ENCODE measurements around the gene UBQLN4.
A peak's percentile ranks its signal among the peaks of the same experiment; 100 is the strongest.

UBQLN4 gene

DNA sequence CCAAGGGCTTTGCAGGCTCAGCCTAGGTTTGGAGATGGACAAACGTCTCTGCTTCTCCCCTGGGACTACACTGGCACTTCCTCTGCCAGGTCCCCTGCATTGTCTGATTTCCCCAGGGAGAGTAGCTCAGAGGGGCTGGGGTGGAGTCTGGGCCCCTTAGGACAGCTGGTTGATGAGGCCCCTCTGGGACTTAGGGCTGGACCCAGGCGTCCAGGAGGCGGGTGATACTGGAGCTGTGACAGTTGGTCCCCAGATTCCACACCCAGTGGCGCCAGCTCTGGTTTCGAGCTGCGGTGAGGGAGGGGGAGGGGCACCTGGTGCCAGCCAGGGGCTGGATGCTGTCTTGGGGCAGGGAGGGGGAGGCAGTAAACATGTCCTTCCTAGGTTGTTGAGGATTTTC is 36.1 kb upstream of the UBQLN4 start:
- TF ChIP-seq RAD21 (IDR thresholded peaks at IDR 0.05; ENCODE audit: low read depth) (no peak), EP300 (IDR thresholded peaks at IDR 0.05; ENCODE audit: borderline replicate concordance) (no peak), CEBPB (IDR thresholded peaks at IDR 0.05) (no peak), TAF1 (IDR thresholded peaks at IDR 0.05; ENCODE audit: low read depth) (no peak), EGR1 (IDR thresholded peaks at IDR 0.05) (no peak), TEAD4 (IDR thresholded peaks at IDR 0.05) (no peak), CREB1 (IDR thresholded peaks at IDR 0.05; ENCODE audit: low read depth) (no peak), ZBTB7A (IDR thresholded peaks at IDR 0.05; ENCODE audit: low read depth) (no peak), TCF12 (IDR thresholded peaks at IDR 0.05; ENCODE audit: low read depth) (no peak), NFIC (IDR thresholded peaks at IDR 0.05) (no peak), YY1 (IDR thresholded peaks at IDR 0.05; ENCODE audit: low read depth) (no peak), FOXM1 (IDR thresholded peaks at IDR 0.05; ENCODE audit: borderline replicate concordance, low read depth) (no peak)
- TF ChIP-seq, protein P1, sequence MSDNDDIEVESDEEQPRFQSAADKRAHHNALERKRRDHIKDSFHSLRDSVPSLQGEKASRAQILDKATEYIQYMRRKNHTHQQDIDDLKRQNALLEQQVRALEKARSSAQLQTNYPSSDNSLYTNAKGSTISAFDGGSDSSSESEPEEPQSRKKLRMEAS (IDR thresholded peaks at IDR 0.05): no peak
- TF ChIP-seq, protein P2, sequence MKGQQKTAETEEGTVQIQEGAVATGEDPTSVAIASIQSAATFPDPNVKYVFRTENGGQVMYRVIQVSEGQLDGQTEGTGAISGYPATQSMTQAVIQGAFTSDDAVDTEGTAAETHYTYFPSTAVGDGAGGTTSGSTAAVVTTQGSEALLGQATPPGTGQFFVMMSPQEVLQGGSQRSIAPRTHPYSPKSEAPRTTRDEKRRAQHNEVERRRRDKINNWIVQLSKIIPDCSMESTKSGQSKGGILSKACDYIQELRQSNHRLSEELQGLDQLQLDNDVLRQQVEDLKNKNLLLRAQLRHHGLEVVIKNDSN (IDR thresholded peaks at IDR 0.05): no peak
- TF ChIP-seq, protein P3, sequence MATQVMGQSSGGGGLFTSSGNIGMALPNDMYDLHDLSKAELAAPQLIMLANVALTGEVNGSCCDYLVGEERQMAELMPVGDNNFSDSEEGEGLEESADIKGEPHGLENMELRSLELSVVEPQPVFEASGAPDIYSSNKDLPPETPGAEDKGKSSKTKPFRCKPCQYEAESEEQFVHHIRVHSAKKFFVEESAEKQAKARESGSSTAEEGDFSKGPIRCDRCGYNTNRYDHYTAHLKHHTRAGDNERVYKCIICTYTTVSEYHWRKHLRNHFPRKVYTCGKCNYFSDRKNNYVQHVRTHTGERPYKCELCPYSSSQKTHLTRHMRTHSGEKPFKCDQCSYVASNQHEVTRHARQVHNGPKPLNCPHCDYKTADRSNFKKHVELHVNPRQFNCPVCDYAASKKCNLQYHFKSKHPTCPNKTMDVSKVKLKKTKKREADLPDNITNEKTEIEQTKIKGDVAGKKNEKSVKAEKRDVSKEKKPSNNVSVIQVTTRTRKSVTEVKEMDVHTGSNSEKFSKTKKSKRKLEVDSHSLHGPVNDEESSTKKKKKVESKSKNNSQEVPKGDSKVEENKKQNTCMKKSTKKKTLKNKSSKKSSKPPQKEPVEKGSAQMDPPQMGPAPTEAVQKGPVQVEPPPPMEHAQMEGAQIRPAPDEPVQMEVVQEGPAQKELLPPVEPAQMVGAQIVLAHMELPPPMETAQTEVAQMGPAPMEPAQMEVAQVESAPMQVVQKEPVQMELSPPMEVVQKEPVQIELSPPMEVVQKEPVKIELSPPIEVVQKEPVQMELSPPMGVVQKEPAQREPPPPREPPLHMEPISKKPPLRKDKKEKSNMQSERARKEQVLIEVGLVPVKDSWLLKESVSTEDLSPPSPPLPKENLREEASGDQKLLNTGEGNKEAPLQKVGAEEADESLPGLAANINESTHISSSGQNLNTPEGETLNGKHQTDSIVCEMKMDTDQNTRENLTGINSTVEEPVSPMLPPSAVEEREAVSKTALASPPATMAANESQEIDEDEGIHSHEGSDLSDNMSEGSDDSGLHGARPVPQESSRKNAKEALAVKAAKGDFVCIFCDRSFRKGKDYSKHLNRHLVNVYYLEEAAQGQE (IDR thresholded peaks at IDR 0.05; ENCODE audit: low read depth): no peak

DNA sequence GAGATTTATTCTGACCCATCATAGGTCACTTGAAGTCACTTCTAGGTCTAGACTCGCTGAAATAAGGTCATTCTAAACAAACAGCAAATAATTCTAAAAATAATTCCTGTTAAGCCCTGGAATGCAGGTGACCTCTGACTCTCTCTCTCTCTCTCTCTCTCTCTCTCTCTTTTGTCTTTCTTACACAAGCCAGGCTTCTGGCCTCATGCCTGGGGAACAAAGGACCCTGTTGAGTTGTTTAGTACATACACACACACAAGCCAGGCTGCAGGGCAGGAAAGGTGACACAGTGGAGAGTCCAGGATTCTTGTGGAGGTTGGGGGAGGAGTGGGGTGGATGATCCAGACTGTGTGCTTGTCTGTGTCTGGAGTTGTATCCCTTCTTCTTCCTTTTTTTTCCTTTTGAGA is 32.7 kb upstream of the UBQLN4 start:
- TF ChIP-seq TAF1 (IDR thresholded peaks at IDR 0.05; ENCODE audit: low read depth): no peak
- peak; percentile 51; the same call in 1 of the 2 replicates for TF ChIP-seq NFIC (IDR thresholded peaks at IDR 0.05)
- no peak for TF ChIP-seq TCF12 (IDR thresholded peaks at IDR 0.05; ENCODE audit: low read depth)
- TF ChIP-seq TEAD4 (IDR thresholded peaks at IDR 0.05): peak; percentile 73
- TF ChIP-seq ZBTB7A (IDR thresholded peaks at IDR 0.05; ENCODE audit: low read depth): no peak

DNA sequence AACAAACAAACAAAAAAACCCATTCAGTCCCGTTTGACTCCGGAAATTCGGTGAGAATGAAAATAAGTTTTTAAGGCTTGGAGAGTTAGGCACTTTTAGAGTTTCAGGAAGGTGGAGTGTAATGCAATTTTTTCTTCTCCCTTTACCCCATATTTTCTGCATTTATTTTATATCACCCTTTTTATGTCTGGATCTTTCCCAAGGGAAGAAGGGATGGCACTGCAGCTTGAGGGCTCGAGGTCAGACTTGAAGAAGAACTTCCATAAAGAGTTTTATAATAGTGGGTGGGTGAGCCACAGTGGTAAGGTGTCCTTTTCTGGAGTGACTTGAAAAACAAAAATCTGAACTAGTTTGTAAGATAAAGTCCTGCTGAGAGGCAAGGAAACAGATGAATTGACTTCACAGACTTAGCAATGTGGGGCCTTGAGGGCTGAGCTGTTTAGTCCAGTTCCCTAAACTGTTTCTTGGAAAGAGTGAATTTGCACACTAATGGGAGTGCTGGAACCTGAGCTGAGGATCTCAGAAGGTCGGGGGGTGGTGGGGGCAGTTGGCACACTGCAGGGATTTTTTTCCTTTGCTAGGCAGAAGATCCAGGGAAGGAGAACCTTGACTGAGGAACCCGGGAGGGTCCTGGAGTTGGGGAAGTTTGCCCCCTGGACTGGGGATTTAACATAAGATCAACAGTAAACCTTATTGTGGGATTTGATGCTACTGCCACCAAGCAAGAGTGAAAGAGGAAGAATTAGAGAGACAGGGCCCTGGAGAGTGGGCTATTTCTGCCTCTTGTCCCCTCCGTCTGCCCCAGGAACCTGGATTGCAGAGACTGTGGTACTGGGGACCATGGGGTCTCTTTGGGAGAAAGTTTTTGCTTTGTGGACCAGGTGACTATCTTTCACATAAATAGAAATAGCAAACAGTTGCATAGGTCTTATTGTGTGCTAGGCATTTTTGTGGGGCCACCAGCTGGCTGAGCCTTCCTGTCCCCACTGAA is 30.5 kb upstream of the UBQLN4 start:
- TF ChIP-seq TCF12 (IDR thresholded peaks at IDR 0.05; ENCODE audit: low read depth) (no peak), TEAD4 (IDR thresholded peaks at IDR 0.05) (no peak), CEBPB (IDR thresholded peaks at IDR 0.05) (no peak), FOXM1 (IDR thresholded peaks at IDR 0.05; ENCODE audit: borderline replicate concordance, low read depth) (no peak), CREB1 (IDR thresholded peaks at IDR 0.05; ENCODE audit: low read depth) (no peak), RAD21 (IDR thresholded peaks at IDR 0.05; ENCODE audit: low read depth) (no peak), ZBTB7A (IDR thresholded peaks at IDR 0.05; ENCODE audit: low read depth) (no peak), TAF1 (IDR thresholded peaks at IDR 0.05; ENCODE audit: low read depth) (no peak), YY1 (IDR thresholded peaks at IDR 0.05; ENCODE audit: low read depth) (no peak), NFIC (IDR thresholded peaks at IDR 0.05) (no peak)
- TF ChIP-seq, protein P1 (IDR thresholded peaks at IDR 0.05): no peak

DNA sequence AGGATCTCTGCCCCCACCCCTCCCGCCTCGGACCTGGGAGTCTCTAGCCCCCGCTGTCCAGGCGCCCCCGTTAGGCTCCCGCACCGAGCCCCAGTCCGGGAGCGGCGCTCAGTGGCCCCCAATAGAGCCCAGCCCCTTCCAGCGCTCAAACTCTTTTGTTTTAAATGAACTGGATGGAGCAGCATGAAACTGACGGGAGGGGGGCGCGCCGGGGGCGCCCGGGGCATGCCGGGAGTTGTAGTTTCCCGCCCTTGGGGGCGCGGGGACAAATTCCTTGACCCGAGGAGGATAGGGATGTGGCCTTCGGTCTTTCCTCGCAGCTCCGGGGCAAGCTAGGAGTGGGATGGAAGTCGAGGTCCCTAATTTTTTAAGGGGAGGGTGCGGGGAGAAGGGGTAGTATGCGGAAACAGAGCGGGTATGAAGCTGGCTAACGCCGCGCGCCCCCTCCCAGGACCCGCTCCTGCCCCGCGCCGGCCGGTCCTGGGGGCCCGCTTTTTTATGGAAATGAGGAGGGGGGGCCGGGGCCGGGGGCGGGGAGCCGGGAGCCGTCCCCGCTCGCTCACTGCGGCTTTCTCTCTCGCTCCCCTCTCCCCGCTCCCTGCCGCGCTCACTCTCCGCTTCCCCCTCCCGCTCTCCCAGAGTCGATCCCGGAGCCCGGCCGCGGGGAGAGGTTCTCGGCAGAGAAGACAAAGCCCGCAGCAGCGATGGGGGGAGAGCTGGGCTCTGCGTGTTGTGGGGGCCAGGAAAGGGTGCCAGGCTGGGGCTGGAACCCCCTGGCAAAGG is 28.9 kb upstream of the UBQLN4 start, which contains the start of gene MEX3A:
Gene MEX3A, minus strand, starts transcription at position 157 of the 783 bp plus-strand sequence. CDS start 467 bp downstream, outside the sequence.
- TF ChIP-seq, protein P3 (IDR thresholded peaks at IDR 0.05; ENCODE audit: low read depth): no peak
- 0 out of 2 replicates have a peak, but pooled peaks have one; percentile 17 for TF ChIP-seq CREB1 (IDR thresholded peaks at IDR 0.05; ENCODE audit: low read depth)
- TF ChIP-seq EP300 (IDR thresholded peaks at IDR 0.05; ENCODE audit: borderline replicate concordance): no peak
- TF ChIP-seq TCF12 (IDR thresholded peaks at IDR 0.05; ENCODE audit: low read depth): peak; percentile 57; the same call in 1 of the 2 replicates
- TF ChIP-seq EGR1 (IDR thresholded peaks at IDR 0.05): peak; percentile 36; the same call in 1 of the 2 replicates
- TF ChIP-seq NFIC (IDR thresholded peaks at IDR 0.05): no peak; the same call in 1 of the 2 replicates
- TF ChIP-seq, protein P1 (IDR thresholded peaks at IDR 0.05): peak; percentile 67; the same call in 1 of the 2 replicates
- peak; percentile 55; the same call in 1 of the 2 replicates for TF ChIP-seq TAF1 (IDR thresholded peaks at IDR 0.05; ENCODE audit: low read depth)
- TF ChIP-seq RAD21 (IDR thresholded peaks at IDR 0.05; ENCODE audit: low read depth): no peak
- peak; percentile 61; the same call in 1 of the 2 replicates for TF ChIP-seq YY1 (IDR thresholded peaks at IDR 0.05; ENCODE audit: low read depth)
- TF ChIP-seq, protein P2 (IDR thresholded peaks at IDR 0.05): no peak
- peak; percentile 95 for TF ChIP-seq ZBTB7A (IDR thresholded peaks at IDR 0.05; ENCODE audit: low read depth)
- no peak for TF ChIP-seq CEBPB (IDR thresholded peaks at IDR 0.05)
- no peak for TF ChIP-seq FOXM1 (IDR thresholded peaks at IDR 0.05; ENCODE audit: borderline replicate concordance, low read depth)
- peak; percentile 62 for TF ChIP-seq TEAD4 (IDR thresholded peaks at IDR 0.05)

Measured in Ishikawa (cell line).